LNCAP (cell line): Measurements from ENCODE around the gene MICAL2.

ENCODE experiments used
- TF ChIP-seq, protein P1 (sequence below): fragments of 450-650 bp; IDR thresholded peaks from 2 replicates; pipeline ENCODE4 v1.5.1; 2017; ENCODE audit warnings: mild to moderate bottlenecking

The MICAL2 gene

DNA sequence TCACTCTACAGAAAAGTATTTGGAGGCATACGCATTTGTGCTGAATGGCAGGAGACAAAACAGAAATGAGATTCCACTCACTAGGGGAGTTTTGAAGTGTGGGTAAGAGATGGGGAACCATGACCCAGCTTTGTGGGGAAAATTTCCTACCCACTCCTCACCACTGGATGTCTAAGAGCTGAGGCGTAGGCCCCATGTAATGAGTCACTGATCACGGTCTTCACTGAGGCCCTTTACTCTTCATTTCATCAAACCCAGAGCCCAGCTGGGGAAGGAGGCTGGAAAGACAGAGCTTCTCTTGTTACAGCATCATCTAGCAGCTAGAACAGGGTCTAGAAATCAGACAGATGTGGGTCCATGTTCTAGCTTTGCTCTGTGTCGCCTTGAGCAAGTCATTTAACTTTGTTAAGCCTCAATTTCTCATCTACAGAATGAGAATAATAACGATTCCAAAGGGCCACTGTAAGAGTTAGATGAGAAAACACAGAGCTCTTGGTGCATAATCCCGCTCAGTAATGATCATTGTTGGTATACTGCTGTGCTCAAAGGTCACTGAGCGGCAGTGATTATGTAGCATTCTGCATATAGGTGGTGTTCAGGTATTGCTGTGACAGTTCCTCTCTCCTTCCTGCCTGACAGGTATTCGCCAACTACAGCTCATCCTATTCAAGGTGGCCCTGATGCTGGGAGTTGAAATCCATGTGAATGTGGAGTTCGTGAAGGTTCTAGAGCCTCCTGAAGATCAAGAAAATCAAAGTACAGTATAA, 97.2 kb downstream of the MICAL2 start:
- TF ChIP-seq, protein P1, sequence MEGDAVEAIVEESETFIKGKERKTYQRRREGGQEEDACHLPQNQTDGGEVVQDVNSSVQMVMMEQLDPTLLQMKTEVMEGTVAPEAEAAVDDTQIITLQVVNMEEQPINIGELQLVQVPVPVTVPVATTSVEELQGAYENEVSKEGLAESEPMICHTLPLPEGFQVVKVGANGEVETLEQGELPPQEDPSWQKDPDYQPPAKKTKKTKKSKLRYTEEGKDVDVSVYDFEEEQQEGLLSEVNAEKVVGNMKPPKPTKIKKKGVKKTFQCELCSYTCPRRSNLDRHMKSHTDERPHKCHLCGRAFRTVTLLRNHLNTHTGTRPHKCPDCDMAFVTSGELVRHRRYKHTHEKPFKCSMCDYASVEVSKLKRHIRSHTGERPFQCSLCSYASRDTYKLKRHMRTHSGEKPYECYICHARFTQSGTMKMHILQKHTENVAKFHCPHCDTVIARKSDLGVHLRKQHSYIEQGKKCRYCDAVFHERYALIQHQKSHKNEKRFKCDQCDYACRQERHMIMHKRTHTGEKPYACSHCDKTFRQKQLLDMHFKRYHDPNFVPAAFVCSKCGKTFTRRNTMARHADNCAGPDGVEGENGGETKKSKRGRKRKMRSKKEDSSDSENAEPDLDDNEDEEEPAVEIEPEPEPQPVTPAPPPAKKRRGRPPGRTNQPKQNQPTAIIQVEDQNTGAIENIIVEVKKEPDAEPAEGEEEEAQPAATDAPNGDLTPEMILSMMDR = no peak

DNA sequence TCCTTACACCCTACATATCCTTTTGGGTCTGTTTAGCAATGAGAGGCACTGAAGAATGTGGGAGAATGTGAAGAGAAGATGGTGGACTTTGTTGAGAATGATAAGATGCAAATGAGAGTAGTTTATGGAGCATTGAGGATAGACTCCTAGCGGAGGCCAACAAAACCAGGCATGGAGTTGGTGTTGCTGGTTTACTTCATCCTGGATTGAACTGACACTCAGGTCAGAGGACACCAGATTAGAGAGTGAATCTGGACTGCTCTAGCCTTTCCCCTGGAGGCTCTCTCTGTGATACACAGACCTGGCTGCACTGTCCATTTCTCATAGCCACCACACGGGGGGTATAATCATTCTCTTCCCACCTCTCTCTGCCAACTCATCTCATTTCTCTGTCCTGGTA, 98.7 kb downstream of the MICAL2 start:
- TF ChIP-seq, protein P1 = no peak

DNA sequence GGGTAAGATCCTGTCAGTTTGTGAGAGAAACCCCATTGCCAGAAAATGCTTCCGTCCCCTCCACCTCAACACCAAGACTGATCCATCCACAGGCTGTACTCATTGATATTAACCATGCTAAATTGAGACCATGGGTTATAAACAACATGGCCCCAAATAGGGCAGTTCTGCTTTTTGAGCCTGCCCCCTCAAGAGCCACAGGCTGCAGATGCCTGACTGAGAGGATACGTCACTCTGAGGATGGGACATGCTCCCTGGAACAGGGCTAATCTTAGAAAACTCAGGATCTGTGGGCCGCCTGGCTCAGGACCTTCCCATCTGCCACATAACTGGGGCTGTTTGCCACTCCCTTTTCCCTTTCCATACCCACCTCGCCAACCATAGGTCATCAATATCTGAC, 99.8 kb downstream of the MICAL2 start:
- TF ChIP-seq, protein P1 = no peak

DNA sequence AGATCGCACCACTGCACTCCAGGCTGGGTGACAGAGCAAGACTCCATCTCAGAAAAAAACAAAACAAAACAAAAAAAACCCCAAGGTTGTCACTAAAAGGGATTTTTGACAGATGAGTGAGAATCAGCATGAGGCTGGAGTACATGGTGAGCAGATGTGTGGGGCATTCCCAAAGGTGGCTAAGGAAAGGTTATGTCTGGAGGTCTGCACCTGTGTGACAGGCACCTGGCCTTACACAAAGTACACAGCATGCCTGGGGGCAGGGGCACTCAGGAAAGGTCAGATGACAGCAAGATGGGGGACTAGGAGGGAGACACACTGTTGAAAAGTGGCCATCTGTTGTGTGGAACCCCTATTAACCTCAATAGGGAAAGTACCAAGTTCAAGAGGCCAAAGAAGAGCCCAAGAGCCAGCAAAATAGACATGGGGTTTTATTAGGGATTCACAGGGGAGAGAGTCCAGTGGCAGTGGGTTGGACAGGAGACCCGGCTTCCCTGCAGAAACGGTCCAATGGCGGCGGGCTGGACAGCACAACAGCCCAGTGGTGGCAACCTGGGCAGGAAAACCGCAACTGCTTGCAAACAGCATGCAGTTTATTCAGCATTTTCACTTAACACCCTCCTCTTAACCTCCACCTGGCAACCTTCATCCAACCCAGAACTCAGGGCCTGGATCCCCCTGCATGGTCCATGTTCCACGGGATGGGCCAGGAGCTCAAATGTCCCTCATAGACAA, 101.1 kb downstream of the MICAL2 start:
- TF ChIP-seq, protein P1 = no peak

DNA sequence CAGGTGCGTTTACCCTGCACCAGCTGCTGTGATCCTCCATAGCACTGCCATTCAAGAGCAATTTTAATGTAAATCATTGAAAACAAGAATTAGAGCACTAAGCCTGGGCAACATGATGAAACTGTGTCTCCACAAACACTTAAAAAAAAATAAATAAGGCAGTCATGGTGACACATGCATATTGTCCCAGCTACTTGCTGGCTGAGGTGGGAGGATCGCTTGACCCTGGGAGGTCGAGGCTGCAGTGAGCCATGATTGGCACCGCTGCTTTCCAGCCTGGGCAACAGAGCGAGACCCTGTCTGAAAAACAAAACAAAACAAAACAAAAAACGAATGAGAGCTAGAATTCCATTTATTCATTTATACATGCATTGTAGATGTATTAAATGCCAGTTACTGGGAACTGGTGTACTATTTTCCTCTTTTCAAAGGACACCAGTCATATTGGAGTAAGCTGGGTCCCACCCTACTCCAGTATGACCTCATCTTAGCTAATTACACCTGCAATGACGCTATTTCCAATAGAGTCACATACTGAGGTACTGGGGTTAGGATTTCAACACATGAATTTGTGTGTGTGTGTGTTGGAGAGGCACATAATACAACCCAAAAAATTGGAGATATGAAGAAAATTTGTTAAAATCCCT, 101.9 kb downstream of the MICAL2 start:
- TF ChIP-seq, protein P1 = no peak

DNA sequence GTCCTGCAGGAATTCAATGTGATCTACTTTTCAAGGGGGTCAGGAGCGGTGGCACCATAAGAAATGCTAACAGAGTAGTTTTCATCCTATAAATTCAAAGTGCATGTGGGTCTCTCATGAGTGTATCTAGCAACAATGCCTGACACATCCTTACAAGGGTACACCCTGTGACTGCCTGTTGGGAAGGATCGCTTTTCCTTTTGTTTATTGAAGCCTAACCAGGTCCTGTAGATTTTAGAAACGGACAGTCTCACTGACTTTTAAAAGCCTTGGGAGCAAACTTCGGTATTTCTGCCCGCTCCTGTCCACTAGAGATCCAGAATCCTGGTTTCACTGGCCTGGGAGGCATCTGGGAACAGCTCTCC, 102.4 kb downstream of the MICAL2 start:
- TF ChIP-seq, protein P1 = no peak

DNA sequence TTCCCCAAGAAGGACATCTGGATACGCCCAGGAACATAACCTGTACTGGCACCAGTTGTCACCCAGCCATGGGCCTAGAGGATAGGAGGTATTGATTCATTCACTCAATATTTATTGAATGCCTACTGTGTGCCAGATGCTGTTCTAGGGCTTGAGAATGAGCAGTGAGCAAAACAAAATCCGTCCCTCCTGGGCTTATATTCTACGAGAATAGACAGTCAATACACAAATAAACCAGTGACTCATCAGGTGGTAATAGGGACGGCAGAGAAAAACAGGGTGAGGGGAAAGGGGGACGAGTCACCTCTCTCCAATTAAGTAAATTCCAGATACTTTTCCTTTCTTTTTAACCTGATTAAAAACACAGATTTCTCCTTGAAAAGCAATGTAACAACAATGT, 103.5 kb downstream of the MICAL2 start:
- TF ChIP-seq, protein P1 = no peak
